Left kidney (tissue), 8 donors: ENCODE results near the gene EXOSC1. TPM values are rescaled to one million over a fixed set of nuclear protein-coding genes. Genes with fewer than 3 reads are reported as not detected.
"Not testable (repeated sequence)": the region's sequence is repeated elsewhere in the genome, so short reads cannot be mapped to it uniquely, and the experiment has no call there.

Experiments used
- DNase-seq: peaks from one replicate; pipeline ENCODE4 v3.0.0-alpha.2; 2013
- long read RNA-seq, 8 donors: transcript quantifications; one replicate each; lab custom pipeline, GENCODE V29; 2026
- polyA plus RNA-seq: library from polyadenylated mRNA; unstranded; fragments of 120-200 nt; gene quantifications from one replicate; pipeline ENCODE4 v1.2.1, GENCODE V29; 2013; ENCODE audit not compliant: insufficient read length

EXOSC1 gene
- polyA plus RNA-seq, result 41.3 TPM
- long read RNA-seq, donor 1, transcript EXOSC1-204 (8 exons, 923 nt), result major isoform, 11 of 15 reads
- long read RNA-seq, donor 1, partial matches to known transcripts, result 0 of 15 reads
- long read RNA-seq, donor 1, other reads (novel, unspliced or antisense), result 0 of 15 reads
- long read RNA-seq, donor 2, transcript EXOSC1-204 (8 exons, 923 nt), result major isoform, 5 of 17 reads
- long read RNA-seq, donor 2, partial matches to known transcripts, result 8 of 17 reads
- long read RNA-seq, donor 2, other reads (novel, unspliced or antisense), result 0 of 17 reads
- long read RNA-seq, donor 3, transcript EXOSC1-204 (8 exons, 923 nt), result major isoform, 19 of 24 reads
- long read RNA-seq, donor 3, transcript EXOSC1-211 (2 exons, 2,113 nt), result minor isoform, 5 of 24 reads
- long read RNA-seq, donor 3, partial matches to known transcripts, result 0 of 24 reads
- long read RNA-seq, donor 3, other reads (novel, unspliced or antisense), result 0 of 24 reads
- long read RNA-seq, donor 4, partial matches to known transcripts, result 0 of 3 reads
- long read RNA-seq, donor 4, other reads (novel, unspliced or antisense), result 0 of 3 reads
- long read RNA-seq, donor 5, transcript EXOSC1-204 (8 exons, 923 nt), result major isoform, 25 of 39 reads
- long read RNA-seq, donor 5, partial matches to known transcripts, result 6 of 39 reads
- long read RNA-seq, donor 5, other reads (novel, unspliced or antisense), result 5 of 39 reads
- long read RNA-seq, donor 6, transcript EXOSC1-204 (8 exons, 923 nt), result major isoform, 14 of 17 reads
- long read RNA-seq, donor 6, partial matches to known transcripts, result 0 of 17 reads
- long read RNA-seq, donor 6, other reads (novel, unspliced or antisense), result 0 of 17 reads
- long read RNA-seq, donor 7, transcript EXOSC1-211 (2 exons, 2,113 nt), result minor isoform, 6 of 32 reads
- long read RNA-seq, donor 7, transcript EXOSC1-204 (8 exons, 923 nt), result major isoform, 18 of 32 reads
- long read RNA-seq, donor 7, partial matches to known transcripts, result 6 of 32 reads
- long read RNA-seq, donor 7, other reads (novel, unspliced or antisense), result 0 of 32 reads
- long read RNA-seq, donor 8, transcript EXOSC1-204 (8 exons, 923 nt), result major isoform, 6 of 7 reads
- long read RNA-seq, donor 8, partial matches to known transcripts, result 0 of 7 reads
- long read RNA-seq, donor 8, other reads (novel, unspliced or antisense), result 0 of 7 reads

DNA sequence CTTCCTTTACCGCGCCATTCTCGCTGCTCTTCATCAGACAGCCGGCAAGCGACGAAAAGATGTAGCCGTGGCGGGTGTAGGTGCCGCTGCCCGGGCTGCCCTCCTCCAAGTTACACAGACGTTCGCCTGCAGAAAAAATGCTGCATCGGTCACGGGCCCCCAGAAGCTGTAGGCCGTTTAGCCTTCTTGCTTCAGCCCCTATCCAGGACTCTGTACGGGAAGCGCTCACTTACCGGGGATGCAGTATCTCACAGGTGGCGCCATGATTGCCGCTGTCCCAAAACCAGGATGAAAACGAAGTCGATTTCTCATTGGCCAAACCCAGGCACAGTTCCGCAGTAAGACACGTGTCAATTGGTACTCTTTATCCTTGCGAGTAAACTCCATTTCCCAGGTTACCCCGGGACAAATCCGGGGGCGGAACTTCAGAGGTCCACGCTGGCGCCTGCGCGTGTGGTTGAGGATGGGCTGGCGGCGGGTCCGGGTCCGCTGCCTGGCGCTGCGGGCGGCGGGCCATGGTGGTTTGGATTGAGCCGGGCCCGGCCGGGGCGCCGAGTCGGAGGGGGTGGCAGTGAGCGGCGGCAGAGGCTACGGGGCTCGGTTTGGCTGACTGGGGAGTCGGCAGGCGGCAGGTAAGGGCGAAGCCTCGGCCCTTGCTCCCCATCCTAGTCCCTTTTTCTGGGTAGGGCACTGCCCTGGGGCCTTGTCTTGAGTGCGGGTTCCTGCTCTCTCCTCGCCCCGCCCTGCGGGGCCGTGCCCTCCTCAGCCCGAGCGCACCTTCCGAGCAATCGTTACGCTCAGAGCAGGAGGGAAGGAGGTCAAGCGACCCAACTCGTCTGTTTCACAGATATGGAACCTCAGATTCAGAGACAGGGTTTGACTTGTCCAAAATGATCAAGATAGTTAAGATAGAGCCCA, at the start of gene EXOSC1, which contains the start of gene ZDHHC16:
Gene EXOSC1 (minus strand): TSS at position 285 of the 918 bp plus-strand sequence. CDS start 21 bp downstream, at position 264.
Gene ZDHHC16 (plus strand): TSS at position 454 of the 918 bp plus-strand sequence. CDS start 5,501 bp downstream, outside the sequence.
- DNase-seq, result peak; percentile 94

DNA sequence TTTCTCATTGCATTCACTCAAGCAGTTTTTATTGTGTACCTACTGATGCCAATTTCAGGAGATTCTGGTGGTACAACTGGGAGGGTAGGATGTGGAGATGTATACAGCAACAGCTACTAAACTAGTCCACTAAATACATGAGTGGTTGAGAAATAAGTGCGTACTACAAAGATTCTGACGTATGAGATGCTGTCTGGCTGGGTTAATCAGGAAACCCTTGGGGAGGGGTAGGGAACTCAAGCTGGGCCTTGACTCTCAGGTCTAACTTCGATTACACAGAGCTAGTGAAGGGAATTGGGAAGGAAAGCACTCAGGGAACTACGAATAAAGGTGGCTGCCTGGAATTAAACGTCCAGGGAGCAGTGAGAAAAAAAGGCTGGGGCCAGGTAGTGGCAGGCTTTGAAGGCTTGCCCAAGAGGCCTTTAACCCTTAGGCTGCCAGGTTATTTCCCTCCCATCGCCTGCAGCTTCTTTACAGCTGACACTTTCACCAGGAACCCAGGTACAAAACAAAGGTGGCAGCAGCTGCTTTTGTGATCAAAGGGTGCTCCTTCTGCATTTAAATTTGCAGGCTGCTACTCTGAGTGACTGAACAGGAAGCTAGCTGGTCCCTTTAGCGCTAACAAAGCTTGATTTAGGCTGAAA, 49.2 kb upstream of the EXOSC1 start:
- DNase-seq, result no peak

DNA sequence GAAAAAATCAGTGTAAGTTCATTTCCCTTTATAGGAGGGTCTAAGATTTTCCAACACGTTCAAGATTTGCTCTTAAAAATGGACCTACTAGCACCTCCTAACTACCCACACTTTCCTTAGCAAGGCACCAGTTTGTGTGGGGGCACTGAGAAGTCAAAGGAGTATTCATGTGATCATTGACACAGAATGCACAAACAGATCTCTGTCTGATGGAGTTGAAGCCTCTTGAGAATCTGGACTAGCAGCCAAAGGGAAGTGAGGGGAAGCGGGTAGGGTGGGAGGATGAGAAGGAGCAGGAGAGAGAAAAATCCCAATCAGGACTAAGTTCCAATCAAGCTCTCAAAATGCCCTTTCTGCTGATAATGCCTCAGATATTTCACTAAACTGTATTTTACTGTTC, 48.3 kb upstream of the EXOSC1 start:
- DNase-seq, result no peak

DNA sequence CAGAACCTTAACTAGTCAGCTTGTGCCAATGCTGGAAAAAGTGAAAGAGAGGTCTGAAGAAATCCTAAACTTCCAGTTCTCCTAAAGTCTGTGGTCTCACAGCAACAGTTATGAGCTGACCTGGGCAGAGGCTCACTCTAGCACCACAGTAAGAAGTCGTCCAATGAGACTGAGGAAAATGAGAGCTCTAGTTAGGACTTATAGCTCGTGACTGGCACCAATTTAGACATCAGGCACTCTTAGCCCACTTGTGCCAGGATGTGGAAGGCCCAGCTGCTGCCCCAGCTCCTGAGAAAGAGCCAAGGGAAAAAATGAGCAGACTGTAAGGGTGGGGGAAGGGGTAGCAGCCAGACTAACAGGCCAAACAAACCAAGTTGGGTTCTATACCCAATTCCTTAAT, 44.8 kb upstream of the EXOSC1 start:
- DNase-seq, result no peak

GRCh38 chr10:97485647-97486281, 40.0 kb upstream of the EXOSC1 start:
- DNase-seq, result no peak

- DNase-seq, result no peak
These were observed 38.1 kb upstream of the EXOSC1 start for GRCh38 chr10:97483921-97484320.

- no peak for DNase-seq
These were observed 37.7 kb upstream of the EXOSC1 start for GRCh38 chr10:97483506-97483905.

DNA sequence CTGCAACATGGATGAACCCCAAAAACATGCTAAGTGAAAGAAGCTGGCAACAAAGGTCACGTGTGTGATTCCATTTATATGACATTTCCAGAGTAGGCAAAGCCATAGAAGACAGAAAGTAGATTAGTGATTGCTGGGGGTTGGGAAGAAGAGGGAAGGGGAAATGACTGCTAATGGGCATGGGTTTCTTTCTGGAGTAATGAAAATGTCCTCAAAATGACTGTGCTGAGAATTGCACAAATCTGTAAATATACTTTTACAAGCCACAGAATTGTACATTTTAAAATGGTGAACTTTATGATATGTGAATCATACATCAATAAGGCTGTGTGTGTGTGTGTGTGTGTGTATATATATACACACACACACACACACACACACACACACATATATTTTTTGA, 36.6 kb upstream of the EXOSC1 start:
- no peak for DNase-seq

- no peak for DNase-seq
These were observed 35.3 kb upstream of the EXOSC1 start for GRCh38 chr10:97481071-97481470.

- DNase-seq, result no peak
These were observed 34.1 kb upstream of the EXOSC1 start for GRCh38 chr10:97479939-97480338.

- not testable (repeated sequence) for DNase-seq
These were observed 33.6 kb upstream of the EXOSC1 start for GRCh38 chr10:97479410-97479809.

DNA sequence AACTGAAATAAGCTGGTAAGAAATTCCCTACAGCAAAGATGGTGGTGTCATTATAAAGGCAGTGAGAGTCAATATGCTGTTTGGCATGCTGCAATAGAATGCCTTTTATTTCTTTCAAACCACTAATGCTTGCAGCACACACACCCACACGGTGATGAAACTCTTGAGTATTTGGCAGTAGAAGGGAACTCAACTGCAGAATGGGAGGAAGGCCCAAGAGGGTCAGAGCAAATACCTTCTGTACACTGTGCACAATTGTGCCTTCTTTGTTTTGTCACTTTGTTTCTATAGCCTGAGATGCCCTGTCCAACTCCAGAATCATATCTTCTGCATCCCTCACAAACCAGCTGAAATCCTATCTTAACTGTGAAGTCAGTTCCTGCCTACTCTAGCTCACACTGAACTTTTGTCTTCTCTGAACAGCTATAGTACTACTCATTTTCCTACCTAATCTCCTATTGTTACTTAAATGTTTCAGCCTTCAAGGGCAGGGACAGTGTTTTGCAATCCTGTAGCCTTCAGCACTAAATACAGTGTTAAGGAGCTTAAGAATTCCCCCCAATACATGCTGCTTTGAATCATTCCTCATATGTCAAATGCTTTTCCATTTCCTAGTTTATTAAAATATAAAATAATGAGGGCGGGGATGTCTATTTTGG, 30.3 kb upstream of the EXOSC1 start:
- no peak for DNase-seq

DNA sequence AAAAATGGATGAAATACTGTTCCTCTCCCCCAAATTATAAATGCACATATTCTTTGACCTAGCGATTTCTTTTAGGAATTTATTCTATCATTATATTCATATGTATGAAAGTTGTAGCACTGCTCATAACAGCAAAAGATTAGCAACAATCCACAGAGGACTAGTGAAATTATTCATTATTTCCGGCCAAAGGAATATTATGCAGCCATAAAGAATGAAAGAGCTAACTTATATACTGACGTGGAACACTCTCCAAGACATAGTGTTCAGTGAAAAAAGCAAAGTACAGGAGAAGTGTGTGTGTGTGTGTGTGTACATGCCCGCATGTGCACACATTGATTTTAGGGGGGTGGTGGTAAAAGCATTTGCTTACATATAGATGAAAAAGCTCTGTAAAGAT, 29.1 kb upstream of the EXOSC1 start:
- no peak for DNase-seq

DNA sequence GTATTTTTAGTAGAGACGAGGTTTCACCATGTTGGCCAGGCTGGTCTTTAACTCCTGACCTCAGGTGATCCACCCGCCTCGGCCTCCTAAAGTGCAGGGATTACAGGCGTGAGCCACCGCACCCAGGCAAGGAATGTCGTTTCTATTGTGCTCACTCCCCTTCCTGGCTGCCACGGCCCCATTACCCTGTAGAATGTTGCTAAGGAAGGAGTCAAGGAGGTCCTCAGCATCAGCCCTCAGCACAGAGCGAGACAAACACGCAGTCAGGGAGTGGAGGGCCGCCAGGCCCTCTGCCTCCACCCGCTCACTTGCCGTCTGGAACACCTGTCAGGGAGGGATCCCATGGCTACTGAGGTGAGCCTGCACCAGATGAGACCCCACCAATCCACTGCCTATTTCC, 23.0 kb upstream of the EXOSC1 start:
- not testable (repeated sequence) for DNase-seq

DNA sequence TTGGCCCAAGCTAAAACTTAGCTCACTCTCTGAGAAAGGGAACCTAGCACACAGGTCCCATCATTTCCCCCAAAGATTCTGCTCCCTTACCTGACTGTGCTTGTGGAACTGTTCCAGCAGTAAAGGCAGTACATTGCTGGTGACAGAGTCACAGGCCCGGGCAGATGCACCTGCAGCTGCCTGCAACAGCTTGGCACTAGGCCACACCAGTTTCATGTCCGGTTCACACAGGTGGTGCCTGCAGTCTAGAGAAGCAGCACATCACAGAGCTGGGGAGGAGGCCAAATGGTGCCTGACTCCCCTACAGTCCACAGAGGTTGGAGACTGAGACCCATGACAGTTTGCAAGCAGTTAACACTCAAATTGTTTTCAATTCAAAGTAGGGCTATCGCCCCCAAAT, 22.4 kb upstream of the EXOSC1 start:
- no peak for DNase-seq

DNA sequence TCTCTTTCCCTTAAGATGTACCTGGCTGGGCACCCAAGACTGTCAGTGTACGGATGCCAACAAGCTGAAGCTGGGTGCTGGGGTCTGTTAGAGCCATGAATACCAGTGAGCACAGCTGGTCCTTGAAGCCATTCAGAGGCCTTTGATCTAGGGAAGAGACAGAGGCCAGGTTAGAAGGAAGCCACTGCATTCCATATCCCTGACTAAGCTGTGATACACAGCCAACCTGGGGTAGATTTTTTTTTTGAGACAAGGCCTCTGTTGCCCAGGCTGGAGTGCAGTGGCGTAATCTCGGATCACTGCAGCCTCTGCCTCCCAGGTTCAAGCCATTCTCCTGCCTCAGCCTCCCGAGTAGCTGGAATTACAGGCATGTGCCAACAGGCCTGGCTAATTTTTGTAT, 20.9 kb upstream of the EXOSC1 start:
- DNase-seq, result no peak

- no peak for DNase-seq
These were observed 20.2 kb upstream of the EXOSC1 start for GRCh38 chr10:97465982-97466381.

DNA sequence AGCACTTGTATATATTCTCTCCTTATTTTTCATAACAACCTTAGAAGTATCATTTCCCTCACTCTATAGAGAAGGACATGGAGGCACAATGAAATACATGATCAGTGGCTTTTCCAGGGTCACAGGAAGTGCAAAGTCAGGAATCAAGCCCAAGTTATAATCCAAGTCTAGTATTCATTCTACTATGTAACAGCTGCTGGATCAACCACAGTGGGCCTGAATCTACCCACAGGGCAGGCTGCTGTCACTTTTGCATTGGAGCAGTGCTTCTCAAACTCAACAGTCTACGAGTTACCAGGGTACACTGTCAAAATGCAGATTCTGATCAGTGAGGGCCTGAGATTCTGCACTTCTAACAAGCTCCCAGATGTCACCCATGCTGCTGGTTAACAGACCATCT, 18.4 kb upstream of the EXOSC1 start:
- no peak for DNase-seq

GRCh38 chr10:97463363-97464132, 17.7 kb upstream of the EXOSC1 start:
- peak; percentile 49 for DNase-seq
